ENCODE results near the gene CHRND.
A peak's percentile ranks its signal among the peaks of the same experiment; 100 is the strongest.

CHRND gene

DNA sequence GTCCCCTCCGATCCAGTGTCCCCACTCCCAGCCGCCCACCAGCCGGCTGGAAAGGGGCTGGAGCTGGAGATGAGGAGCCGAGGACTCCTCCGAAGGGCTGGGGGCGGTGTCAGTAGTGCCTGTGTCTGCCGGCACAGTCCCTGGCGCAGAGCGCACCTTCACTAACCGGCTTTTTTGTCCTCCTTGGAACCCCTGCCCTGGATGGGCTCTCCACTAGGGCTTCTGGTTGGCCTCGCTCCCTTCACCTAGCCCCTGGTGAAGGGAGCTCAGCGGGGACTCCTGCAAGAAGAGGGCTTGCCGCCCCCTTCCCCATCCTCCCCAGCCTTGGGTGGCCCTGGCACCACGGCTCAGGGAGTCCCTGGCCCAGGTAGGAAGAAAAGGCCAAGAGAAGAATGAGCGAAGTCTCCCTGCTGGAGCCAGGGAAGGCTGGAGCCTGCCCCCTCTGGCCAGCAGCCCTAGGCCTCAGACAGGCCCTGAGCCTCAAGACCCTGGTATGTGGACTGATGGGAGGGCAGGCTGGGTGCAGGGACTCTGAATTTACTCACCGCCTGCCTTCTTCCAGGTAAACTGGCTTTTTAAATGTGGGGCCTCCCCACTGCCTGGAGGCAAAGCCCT, 37.8 kb upstream of the CHRND start:
- no peak for DNase-seq

DNA sequence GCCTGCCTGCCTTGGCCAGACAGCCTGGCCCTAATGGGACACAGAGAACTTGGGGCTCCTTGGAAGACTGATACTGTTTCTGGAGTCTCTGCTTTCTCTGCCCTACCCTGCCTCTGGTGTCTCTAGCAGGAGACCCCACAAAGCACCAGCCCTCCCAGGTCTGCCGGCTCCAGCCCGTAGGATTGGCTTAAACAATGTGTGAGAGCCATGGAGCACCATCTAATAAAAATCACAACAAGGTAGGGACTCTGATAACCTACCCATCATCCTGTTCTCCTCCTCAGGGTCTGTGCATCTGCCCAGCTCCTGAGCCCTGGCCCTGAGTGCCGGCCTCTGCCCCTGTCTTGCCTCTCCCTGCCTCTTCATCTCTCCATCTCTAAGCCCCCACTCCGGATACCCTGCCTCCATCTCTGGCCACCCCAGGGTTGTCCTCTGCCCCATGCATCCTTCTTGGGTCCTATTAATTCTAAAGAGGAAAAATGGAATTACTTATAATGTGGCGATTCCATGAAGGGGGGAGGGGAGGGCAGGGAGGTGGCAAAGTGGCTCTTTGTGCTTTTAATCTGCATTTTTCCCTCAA, 37.1 kb upstream of the CHRND start:
- no peak for DNase-seq

GRCh38 chr2:232489516-232490220, 36.3 kb upstream of the CHRND start:
- no peak for DNase-seq

DNA sequence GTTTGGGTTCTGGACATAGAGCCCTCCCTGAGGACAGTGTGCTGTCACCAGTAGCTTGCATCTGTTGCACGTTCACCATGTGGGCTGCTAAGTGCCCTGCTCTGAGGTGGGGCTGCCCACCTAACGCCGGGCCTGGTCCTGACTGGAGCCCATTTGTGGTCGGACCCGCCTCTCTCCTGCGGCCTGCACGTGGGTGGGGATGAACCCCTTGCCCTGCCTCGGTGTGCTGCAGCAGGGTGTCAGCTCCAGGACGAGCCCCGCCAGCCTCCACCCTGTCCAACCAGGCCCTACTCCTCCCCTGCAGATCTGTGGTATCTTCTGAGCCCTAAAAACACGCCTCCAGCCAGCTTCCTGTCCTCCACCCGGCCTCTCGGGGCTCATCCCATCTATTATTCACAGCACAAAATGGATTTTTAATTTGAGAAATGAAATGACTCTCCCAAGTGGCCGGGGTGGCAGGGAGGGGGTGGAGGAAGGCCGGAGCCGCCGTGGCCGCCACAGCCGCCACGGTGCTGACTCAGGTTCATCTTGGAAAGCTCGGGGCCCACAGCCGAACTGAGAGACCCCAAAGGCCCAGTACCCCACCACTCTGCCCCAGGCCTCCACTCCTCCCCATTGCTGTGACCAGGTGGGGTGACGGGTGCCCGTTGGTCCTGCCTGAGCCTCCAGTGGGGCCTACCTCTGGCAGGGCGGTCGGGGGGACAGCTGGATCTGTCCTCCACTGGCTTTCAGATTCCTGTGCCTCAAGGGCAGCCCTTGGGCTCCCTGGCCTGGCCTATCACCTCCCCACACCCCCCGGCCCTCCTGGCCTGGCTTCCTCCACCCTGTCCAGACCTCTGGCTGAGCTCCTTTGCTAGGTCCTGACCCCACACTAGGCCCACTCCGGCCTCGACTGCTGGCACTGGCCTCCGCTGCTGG, 35.5 kb upstream of the CHRND start:
- no peak for DNase-seq

GRCh38 chr2:232491139-232491780, 34.7 kb upstream of the CHRND start:
- no peak for DNase-seq

DNA sequence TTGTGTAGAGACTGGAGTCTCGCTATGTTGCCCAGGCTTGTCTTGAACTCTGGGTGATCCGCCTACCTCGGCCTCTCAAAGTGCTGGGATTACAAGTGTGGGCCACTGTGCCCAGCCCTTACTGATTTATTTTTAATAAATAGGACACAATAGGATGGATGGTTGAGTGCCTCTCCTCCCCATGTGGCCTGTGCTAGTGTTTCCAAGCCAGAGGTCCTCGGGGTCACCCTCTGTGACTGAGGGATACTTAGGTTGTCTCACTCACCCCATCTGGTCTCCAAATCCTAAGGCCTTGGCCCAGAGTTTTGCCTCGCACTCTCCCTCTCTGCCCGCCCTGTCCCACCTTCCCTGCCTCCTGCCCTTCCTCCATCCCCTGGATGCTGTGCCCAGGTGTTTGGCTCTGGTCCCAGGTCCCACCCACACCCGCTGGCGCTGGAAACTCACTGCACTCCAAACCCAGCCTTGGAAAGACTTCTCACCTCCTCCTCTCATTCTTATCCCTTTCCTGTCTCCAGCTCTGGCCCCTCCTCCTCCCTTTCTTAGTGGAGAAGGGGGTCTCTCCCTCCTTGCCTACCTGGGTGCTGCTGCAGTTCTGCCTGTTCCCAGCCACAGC, 33.6 kb upstream of the CHRND start:
- no peak for DNase-seq

- DNase-seq: no peak
Observed at GRCh38 chr2:232492963-232493700, 32.8 kb upstream of the CHRND start.

DNA sequence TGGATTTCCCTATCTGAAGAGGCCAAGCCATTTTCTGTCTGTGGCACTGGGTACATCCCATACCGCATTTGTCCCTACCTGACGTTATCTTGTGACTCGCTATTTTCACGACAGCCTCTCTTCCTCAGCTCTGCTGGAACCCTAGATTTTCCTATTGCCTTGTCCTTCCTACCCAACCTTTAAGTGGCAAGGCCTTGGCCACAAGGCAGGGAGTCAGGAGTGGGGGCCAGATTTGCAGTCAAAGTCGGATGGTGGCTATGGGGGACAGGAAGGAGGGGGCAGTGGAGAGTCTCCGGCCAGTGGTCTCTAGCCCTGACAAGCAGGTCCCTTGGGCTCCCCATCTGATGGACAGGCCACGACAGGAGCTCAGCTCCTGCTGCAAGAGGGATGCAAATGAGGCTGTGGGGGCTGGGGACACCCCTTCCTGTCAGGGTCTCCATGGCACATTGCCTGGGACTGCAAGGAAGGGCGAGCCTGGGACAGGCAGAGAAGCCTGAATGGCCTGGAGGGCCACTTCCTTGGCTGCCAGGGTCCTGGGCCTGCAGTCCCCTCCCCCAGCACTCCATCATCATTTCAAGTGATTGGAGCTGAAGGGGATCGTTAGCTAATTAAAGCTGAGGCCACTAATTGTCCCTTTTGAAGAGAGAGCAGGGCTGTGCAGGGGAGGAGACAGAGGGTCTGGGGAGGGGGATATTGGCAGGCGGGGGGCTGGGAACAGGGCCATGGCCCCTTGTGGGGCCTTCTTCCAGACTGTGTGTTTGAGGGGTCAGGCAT, 32.1 kb upstream of the CHRND start:
- no peak for DNase-seq

GRCh38 chr2:232494542-232494941, 31.4 kb upstream of the CHRND start:
- DNase-seq: no peak

DNA sequence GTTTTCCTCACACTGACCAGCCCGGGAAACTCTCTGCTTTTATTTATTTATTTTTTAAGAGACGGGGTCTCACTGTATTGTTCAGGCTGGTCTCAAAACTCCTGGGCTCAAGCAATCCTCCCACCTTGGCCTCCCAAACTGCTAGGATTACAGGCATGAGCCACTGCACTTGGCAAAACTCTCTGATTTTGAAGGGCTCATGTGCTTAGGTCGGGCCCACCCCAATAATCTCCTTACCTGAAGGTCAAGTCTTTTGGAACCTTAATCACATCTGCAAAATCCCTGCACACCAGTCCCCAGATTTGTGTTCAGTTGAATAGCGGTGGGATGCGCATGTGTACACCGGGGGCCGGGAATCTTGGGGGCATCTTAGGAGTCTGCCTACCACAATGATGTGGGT, 30.7 kb upstream of the CHRND start:
- no peak for DNase-seq

- no peak for DNase-seq
Observed at GRCh38 chr2:232496501-232497270, 29.3 kb upstream of the CHRND start.

- DNase-seq: no peak
Observed at GRCh38 chr2:232497348-232497747, 28.6 kb upstream of the CHRND start.

GRCh38 chr2:232498452-232498851, 27.5 kb upstream of the CHRND start:
- DNase-seq: no peak

DNA sequence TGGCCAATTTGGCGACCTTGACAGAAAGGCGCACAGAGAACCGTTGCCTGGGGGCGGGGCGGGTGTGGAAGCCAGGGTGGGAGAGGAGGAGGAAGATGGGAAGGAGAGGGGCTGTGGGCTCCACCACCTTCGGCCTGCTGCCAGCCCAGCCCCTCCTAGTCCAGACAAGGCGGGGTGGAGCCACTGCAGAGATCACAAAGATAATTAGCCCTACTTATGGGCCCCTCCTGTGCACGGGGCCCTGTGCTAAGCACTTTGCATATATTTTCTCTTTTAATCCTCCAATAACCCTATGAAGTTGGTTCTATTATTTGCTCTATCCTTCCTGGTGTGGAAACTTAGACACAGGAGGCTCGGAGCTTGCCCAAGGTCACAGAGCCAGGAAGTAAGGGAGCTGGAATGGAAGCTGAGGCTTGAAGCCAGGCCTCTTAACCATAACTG, 24.6 kb upstream of the CHRND start:
- DNase-seq: no peak

- no peak for DNase-seq
Observed at GRCh38 chr2:232501794-232502390, 24.1 kb upstream of the CHRND start.

GRCh38 chr2:232502511-232502910, 23.4 kb upstream of the CHRND start:
- no peak for DNase-seq

DNA sequence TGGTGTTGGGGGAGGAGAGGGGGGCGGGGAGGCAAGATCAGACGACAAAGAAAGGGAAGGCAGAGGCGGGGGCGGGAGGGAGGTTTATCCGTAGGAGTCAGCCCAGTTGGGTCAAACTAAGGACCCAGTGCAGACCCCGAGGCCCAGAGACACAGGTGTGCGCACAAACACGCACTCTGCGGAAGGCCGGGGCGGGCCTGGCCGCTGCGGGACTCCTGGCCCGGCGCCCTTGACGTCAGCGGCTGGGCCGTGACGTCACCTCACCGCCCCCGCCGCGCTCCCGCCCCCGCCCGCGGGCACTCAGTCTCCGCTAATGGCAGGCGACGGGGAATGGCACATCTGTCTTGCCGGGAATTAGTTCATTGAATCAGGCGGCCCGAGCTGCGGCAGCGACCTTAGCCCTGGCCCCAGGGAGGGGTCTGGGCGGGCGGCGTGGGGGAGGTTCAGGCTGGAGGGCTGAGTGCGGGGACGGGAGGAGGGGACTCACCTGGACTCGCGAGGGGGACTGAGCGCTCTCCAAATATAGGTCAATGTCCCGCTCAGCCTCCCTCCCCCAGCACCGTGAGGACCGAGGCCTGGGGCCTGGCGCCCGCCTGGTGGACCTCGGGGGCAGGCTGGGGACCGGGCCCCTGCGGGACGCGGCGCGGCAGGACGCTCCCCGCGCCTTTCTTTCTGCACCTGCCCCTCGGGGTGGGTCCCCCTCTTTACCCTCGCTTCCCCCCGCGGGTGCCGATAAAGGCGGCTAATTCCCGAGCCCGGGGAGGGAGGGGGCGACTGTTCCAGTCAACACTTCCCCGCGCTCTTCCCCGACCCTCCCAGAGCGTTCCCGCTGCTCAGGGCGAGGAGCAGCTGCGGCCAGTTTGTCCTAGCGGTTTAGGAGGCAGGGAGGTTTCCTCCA, 22.8 kb upstream of the CHRND start:
- DNase-seq: peak; percentile 46

DNA sequence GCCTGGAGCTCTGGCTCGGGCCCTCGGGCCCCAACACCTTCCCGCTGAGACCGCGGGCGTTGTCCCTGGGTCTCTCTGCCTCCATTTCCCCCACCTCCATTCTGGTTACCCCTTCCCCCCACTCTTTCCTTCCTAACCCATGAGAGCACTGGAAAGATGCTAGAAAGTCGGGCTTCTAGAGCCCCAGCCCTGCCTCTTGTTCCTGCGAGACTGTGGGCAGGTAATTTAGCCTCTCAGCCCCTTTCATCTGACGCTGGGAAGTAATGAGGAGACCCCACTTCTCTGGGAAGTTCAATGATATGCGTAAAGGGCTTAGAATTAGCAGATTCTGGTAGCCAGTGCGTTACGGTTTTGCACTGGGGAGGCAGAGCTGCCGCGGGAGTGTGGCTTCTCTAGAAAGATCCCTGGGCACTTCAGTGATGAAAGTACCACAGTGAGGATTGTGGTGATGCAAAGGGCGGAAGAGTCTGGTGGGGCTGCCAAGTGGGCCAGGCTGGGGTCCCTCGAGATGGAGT, 22.1 kb upstream of the CHRND start:
- no peak for DNase-seq
